DOHH2 (cell line): Measurements from ENCODE around the gene SHROOM3.

Source experiments
- H3F3A ChIP-seq: fragments of 200-600 bp; sonication (generic), shearing (Covaris generic); 2 replicates; pipeline ENCODE4 v1.6.0; 2016; ENCODE audit warnings: antibody characterized with exemption, mild to moderate bottlenecking; ENCODE audit not compliant: control insufficient read depth, insufficient read depth
- H3K27ac ChIP-seq: fragments of 200-600 bp; sonication (generic); 2 replicates; pipeline ENCODE4 v1.5.1; 2014; ENCODE audit warnings: low read depth, mild to moderate bottlenecking, low read length, moderate library complexity
- H3K27me3 ChIP-seq: fragments of 200-600 bp; sonication (generic); 2 replicates; pipeline ENCODE4 v1.6.1; 2014; ENCODE audit warnings: mild to moderate bottlenecking, low read length, mixed read lengths; ENCODE audit not compliant: control insufficient read depth
- H3K36me3 ChIP-seq: fragments of 200-600 bp; sonication (generic); 2 replicates; pipeline ENCODE4 v1.6.1; 2014; ENCODE audit warnings: mild to moderate bottlenecking, low read length, moderate library complexity, mixed read lengths; ENCODE audit not compliant: control insufficient read depth
- H3K4me1 ChIP-seq: fragments of 200-600 bp; sonication (generic); 2 replicates; pipeline ENCODE4 v1.6.1; 2014; ENCODE audit warnings: mild to moderate bottlenecking, low read length, mixed read lengths; ENCODE audit not compliant: control insufficient read depth
- H3K4me2 ChIP-seq: fragments of 200-600 bp; sonication (generic); 2 replicates; pipeline ENCODE4 v1.6.0; 2014; ENCODE audit warnings: mild to moderate bottlenecking, low read length, moderate library complexity
- H3K4me3 ChIP-seq: fragments of 200-600 bp; sonication (generic); 2 replicates; pipeline ENCODE4 v1.5.1; 2014; ENCODE audit warnings: mild to moderate bottlenecking, low read length, mixed read lengths
- H3K79me2 ChIP-seq: fragments of 200-600 bp; sonication (generic); 2 replicates; pipeline ENCODE4 v1.6.1; 2014; ENCODE audit warnings: mild to moderate bottlenecking, low read length, mixed read lengths; ENCODE audit not compliant: control insufficient read depth
- H3K9me2 ChIP-seq: fragments of 200-600 bp; sonication (generic); replicated peaks from 2 replicates; pipeline ENCODE4 v1.6.1; 2014; ENCODE audit warnings: mild to moderate bottlenecking, low read length, mixed read lengths; ENCODE audit not compliant: control insufficient read depth
- H3K9me3 ChIP-seq: fragments of 200-600 bp; sonication (generic); 2 replicates; pipeline ENCODE4 v1.6.1; 2014; ENCODE audit warnings: antibody characterized with exemption, low read length, mixed read lengths; ENCODE audit not compliant: control insufficient read depth, insufficient read depth
- H4K20me1 ChIP-seq: fragments of 200-600 bp; sonication (generic); 2 replicates; pipeline ENCODE4 v1.6.0; 2014; ENCODE audit warnings: low read depth, mild to moderate bottlenecking, antibody characterized with exemption, low read length, moderate library complexity; ENCODE audit not compliant: control insufficient read depth, insufficient read depth
- EZH2phosphoT487 ChIP-seq: fragments of 200-600 bp; sonication (generic); IDR thresholded peaks from 2 replicates; pipeline ENCODE4 v1.6.1; 2017; ENCODE audit warnings: borderline replicate concordance, mild to moderate bottlenecking, antibody characterized with exemption, low read length, moderate library complexity, mixed read lengths
- TF ChIP-seq, protein P1 (sequence below): fragments of 200-600 bp; sonication (generic); IDR thresholded peaks from one replicate; pipeline ENCODE4 v1.5.1; 2014; ENCODE audit warnings: antibody characterized with exemption, mild to moderate bottlenecking, low read depth, low read length; ENCODE audit not compliant: poor library complexity, severe bottlenecking

SHROOM3 gene

DNA sequence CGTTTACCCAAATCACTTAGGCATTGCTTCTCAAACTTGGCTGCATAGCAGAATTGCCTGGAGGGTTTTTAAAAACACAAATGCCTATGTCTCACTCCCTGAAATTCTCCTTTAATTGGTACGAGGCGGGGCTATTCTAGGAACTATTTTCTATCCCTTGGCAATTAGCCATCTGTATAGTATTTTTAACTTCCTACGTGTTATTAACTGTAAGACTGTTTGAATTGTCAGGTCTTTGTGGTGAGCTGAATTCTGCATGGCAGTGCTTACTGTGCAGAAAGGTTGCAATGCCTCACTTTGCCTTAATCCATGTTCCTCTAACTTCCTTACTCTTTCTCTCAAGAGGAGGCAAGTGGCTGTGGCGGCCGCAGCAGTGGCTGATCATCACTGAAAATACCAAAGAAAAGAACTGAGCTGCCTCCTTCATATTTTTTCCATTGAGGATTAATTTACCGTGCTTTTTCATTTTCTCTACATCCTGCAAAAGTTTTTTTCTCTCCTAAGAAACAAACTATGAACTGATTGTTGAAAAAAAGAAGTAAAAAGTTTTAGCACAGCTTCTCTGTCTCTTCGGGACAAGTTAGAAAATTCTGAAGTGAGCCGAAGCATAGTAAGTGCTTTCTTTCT lies at the start of gene SHROOM3:
TSS of gene SHROOM3 (plus strand) at position 329 of the 627 bp plus-strand sequence. CDS start 824 bp downstream, outside the sequence.
- no peaks in the 10 kb centered on the region for H3K4me1 ChIP-seq
- H3K27ac ChIP-seq, result no peak within 1 kb of the TSS
- no peak for TF ChIP-seq EZH2phosphoT487
- TF ChIP-seq, protein P1, sequence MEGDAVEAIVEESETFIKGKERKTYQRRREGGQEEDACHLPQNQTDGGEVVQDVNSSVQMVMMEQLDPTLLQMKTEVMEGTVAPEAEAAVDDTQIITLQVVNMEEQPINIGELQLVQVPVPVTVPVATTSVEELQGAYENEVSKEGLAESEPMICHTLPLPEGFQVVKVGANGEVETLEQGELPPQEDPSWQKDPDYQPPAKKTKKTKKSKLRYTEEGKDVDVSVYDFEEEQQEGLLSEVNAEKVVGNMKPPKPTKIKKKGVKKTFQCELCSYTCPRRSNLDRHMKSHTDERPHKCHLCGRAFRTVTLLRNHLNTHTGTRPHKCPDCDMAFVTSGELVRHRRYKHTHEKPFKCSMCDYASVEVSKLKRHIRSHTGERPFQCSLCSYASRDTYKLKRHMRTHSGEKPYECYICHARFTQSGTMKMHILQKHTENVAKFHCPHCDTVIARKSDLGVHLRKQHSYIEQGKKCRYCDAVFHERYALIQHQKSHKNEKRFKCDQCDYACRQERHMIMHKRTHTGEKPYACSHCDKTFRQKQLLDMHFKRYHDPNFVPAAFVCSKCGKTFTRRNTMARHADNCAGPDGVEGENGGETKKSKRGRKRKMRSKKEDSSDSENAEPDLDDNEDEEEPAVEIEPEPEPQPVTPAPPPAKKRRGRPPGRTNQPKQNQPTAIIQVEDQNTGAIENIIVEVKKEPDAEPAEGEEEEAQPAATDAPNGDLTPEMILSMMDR, result no peak
- peaks cover 23% of the 10 kb centered on the region for H3K27me3 ChIP-seq
- H3K4me3 ChIP-seq, result no peak within 1 kb of the TSS
- H3K79me2 ChIP-seq, result no peaks in the 10 kb centered on the region
- H3K9me3 ChIP-seq, result no peaks in the 10 kb centered on the region
- H3K4me2 ChIP-seq, result no peak within 1 kb of the TSS
- no peaks in the 10 kb centered on the region for H3K9me2 ChIP-seq
- no peaks in the 10 kb centered on the region for H3F3A ChIP-seq
- no peaks in the 10 kb centered on the region for H4K20me1 ChIP-seq
- H3K36me3 ChIP-seq, result no peaks in the 10 kb centered on the region

- Histone ChIP-seq H3K4me1 (no peaks in the 10 kb centered on the region), H3K27me3 (no peaks in the 10 kb centered on the region), H3K27ac (no peak overlapping the region), H4K20me1 (no peaks in the 10 kb centered on the region), H3F3A (no peaks in the 10 kb centered on the region), H3K79me2 (no peaks in the 10 kb centered on the region), H3K36me3 (no peaks in the 10 kb centered on the region), H3K4me2 (no peak overlapping the region), H3K9me3 (no peaks in the 10 kb centered on the region; the same call in 1 of the 2 replicates), H3K9me2 (no peaks in the 10 kb centered on the region), H3K4me3 (no peak overlapping the region)
- TF ChIP-seq, protein P1, result no peak
Observed at GRCh38 chr4:76385974-76386373, 49.1 kb upstream of the SHROOM3 start.

GRCh38 chr4:76386566-76387305 lies 48.3 kb upstream of the SHROOM3 start:
- Histone ChIP-seq H3K27ac (no peak overlapping the region), H3K27me3 (no peaks in the 10 kb centered on the region), H3K4me1 (no peaks in the 10 kb centered on the region), H3K4me2 (no peak overlapping the region), H3K4me3 (no peak overlapping the region), H3K9me3 (no peaks in the 10 kb centered on the region; the same call in 1 of the 2 replicates), H4K20me1 (no peaks in the 10 kb centered on the region), H3K9me2 (no peaks in the 10 kb centered on the region), H3K79me2 (no peaks in the 10 kb centered on the region), H3F3A (no peaks in the 10 kb centered on the region), H3K36me3 (no peaks in the 10 kb centered on the region)
- TF ChIP-seq EZH2phosphoT487, result no peak
- TF ChIP-seq, protein P1, result no peak
